ENCODE data around the gene SLC7A1.

SLC7A1 gene

GRCh38 chr13:29562786-29563438, 32.6 kb downstream of the SLC7A1 start:
- no peak for DNase-seq (ENCODE audit: low read depth in 1 of 2, low spot score in 1 of 2)

- no peak for DNase-seq (ENCODE audit: low read depth in 1 of 2, low spot score in 1 of 2)
Observed at GRCh38 chr13:29561918-29562317, 33.6 kb downstream of the SLC7A1 start.

GRCh38 chr13:29556742-29557141, 38.7 kb downstream of the SLC7A1 start:
- no peak for DNase-seq (ENCODE audit: low read depth in 1 of 2, low spot score in 1 of 2)

DNA sequence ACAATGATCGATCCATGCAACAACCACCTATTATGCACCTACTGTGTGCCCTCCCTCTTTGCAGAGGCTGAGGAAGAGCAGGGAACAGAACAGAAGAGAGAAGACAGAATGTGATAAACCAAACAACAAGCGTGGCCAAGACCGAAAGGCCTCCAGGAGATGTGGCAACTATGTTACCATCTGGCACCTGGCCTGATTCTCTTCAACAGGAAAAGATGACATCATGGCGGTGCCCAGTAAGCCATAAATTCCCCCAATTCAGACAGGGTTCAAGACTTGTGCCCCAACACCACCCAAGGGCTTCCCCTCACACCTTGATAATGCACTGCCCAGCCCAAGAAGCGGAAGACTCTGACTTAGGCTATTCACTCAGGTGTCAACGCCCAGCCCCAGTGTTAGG, 44.3 kb downstream of the SLC7A1 start:
- DNase-seq (ENCODE audit: low read depth in 1 of 2, low spot score in 1 of 2) = no peak

DNA sequence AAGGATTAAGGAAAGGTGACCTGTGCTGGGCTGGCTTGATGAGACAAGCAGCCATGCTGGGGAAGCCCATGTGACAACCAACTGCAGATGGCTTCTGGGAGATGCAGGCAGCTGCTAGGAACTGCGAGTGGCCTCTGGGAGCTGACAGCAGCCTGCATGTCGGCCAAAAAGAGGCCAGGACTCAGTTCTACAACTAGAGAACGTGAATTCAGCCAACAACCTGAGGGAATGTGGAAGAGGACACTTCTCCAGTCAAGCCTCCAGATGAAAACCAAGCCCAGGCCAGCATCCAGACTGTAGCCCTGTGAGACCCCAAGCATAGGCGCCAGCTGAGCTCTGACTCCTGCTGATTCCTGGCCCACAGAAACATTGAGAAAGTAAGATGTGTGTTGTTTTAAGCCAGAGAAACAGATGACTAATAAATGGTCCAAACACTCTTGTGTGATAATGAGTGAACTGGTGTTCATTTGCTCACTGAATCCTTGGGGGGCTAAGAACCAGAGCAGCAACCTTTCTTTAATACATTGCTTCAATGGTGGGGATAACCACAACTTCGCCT, 45.0 kb downstream of the SLC7A1 start:
- no peak for DNase-seq (ENCODE audit: low read depth in 1 of 2, low spot score in 1 of 2)

DNA sequence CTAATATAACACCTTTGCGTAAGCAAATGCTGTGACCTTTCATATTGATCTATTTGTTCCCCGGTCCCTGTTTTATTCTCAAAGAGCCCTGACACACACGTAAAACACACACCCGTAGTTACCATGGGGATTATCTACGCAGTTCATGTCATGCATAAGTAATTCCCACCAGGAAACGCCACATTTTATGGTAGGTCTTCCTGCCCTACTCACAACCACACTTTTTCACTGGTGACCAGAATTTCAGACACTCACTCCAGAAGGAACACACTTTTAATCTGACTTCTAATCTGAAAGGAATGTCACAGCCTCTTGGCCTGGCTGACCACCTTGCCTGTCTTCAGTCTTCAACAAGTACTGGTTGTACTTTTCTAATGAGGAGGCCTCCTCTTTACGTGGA, 46.8 kb downstream of the SLC7A1 start:
- no peak for DNase-seq (ENCODE audit: low read depth in 1 of 2, low spot score in 1 of 2)

- no peak for DNase-seq (ENCODE audit: low read depth in 1 of 2, low spot score in 1 of 2)
Observed at GRCh38 chr13:29547153-29547552, 48.3 kb downstream of the SLC7A1 start.

GRCh38 chr13:29546662-29547061, 48.8 kb downstream of the SLC7A1 start:
- DNase-seq (ENCODE audit: low read depth in 1 of 2, low spot score in 1 of 2) = no peak

- no peak for DNase-seq (ENCODE audit: low read depth in 1 of 2, low spot score in 1 of 2)
Observed at GRCh38 chr13:29545988-29546387, 49.5 kb downstream of the SLC7A1 start.

DNA sequence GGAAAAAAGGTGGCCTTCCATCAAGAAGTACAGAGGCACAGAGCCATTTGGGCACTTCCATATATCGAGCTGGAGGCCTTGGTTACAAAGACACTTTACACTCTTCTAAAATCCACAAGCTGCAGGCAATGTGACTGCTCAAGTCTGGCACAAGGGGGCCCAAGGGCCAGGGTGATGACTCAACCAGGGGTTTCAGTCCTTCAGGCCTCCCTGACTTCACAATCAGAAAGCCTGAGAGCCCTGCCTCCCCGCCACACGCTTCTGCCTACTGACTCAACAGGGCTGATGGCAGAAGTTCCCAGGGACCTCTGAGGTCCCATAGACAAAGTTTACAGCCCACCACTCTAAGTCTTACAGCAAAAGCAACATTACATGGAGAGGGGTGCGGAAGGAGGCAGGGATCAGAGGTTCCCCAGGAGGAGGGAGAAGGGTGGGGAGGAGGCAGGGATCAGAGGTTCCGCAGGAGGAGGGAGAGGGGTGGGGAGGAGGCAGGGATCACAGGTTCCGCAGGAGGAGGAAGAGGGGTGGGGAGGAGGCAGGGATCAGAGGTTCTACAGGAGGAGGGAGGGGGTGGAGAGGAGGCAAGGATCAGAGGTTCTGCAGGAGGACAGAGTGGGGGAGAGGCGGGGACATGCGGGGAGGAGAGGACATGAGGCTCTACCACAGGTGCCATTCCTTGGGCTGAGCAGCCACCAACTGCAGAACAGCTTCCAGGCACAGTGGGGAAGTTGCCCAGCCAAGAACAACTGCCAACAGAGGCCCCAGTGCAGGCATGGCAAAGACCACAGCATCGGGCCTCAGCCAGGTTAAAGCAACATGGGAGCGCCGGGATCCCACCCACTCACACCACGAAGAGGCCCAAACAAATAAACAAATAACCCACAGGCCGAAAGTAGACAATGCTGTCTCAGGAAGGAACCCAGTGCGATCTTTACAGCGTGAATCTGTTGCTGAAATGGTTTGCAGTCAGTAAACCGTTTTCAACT, 52.0 kb downstream of the SLC7A1 start:
- DNase-seq (ENCODE audit: low read depth in 1 of 2, low spot score in 1 of 2) = peak in 1 of 2 donors; percentile 24

DNA sequence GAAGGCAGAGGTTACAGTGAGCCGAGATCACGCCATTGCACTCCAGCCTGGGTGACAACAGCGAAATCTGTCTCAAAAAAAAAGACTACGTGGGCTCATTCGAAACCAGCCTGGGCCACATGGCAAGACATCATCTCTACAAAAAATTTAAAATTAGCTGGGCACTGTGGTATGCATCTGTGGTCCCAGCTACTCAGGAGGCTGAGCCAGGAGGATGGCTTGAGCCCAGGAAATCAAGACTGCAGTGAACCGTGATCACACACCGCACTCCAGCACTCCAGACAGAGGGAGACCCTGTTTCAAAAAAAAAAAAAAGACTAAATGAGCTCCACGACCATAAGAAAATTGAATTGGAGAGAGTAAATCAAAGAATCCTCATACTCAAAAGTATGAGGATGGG, 53.1 kb downstream of the SLC7A1 start:
- DNase-seq (ENCODE audit: low read depth in 1 of 2, low spot score in 1 of 2) = no peak

GRCh38 chr13:29541400-29541799, 54.1 kb downstream of the SLC7A1 start:
- DNase-seq (ENCODE audit: low read depth in 1 of 2, low spot score in 1 of 2) = no peak

GRCh38 chr13:29540799-29541198, 54.7 kb downstream of the SLC7A1 start:
- DNase-seq (ENCODE audit: low read depth in 1 of 2, low spot score in 1 of 2) = no peak

DNA sequence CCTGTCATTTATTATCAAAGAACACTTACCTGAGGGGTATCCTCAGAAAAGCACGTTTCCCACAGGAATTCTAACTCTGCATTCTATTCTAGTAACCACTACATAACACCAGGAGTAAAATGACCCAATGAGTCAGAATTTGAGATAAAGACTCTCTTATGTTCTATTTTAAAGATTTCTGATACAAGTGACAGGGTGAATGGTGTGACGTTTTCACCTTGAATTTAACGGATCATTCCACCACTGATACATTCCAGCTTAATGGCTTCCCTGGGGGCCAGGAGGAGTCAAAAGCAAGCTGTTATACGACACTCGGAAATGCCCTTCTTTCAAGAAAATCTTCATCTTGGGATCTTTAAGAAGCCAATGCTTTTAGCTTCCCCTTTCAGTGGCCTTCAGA, 55.2 kb downstream of the SLC7A1 start:
- DNase-seq (ENCODE audit: low read depth in 1 of 2, low spot score in 1 of 2) = no peak

- no peak for DNase-seq (ENCODE audit: low read depth in 1 of 2, low spot score in 1 of 2)
Observed at GRCh38 chr13:29539856-29540255, 55.6 kb downstream of the SLC7A1 start.

DNA sequence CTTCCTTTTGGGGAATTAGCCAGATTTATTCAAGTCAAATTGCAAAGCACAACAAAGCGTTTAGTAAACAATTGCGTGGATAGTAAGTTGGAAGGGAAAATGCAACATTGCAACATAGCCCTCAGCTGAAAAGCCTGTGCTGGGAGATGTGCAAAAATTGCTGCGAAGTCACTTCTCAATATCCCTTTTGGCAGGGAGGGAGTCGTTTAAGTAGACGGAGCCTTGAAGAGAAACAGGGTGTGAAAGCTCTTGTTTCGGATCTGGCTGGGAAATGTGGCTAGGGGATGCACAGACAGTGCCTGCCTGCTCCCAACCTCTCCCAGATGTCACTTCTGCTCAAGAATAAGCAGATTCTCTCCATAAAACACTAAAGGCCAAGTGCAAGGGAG, 56.8 kb downstream of the SLC7A1 start:
- no peak for DNase-seq (ENCODE audit: low read depth in 1 of 2, low spot score in 1 of 2)

GRCh38 chr13:29537736-29538651, 57.5 kb downstream of the SLC7A1 start:
- DNase-seq (ENCODE audit: low read depth in 1 of 2, low spot score in 1 of 2) = no peak

DNA sequence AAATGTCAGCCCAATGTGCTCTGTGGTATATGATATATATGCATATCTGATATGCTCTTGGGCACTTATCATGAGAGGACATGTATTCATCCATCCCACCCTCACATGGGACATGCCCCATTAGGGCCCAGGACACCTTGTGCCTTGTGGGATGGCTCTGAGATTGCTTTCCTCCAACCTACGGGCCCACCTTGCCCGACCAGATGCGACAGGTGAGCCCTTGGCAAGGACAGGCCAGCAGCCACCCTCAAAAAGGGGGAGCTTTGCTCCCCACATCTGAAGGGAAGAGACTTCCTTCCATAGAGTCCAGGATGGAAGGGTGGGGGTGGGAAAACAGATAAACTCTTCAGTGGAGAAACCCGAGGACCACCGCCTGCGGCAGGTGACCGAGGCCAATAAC, 58.6 kb downstream of the SLC7A1 start:
- DNase-seq (ENCODE audit: low read depth in 1 of 2, low spot score in 1 of 2) = no peak

DNA sequence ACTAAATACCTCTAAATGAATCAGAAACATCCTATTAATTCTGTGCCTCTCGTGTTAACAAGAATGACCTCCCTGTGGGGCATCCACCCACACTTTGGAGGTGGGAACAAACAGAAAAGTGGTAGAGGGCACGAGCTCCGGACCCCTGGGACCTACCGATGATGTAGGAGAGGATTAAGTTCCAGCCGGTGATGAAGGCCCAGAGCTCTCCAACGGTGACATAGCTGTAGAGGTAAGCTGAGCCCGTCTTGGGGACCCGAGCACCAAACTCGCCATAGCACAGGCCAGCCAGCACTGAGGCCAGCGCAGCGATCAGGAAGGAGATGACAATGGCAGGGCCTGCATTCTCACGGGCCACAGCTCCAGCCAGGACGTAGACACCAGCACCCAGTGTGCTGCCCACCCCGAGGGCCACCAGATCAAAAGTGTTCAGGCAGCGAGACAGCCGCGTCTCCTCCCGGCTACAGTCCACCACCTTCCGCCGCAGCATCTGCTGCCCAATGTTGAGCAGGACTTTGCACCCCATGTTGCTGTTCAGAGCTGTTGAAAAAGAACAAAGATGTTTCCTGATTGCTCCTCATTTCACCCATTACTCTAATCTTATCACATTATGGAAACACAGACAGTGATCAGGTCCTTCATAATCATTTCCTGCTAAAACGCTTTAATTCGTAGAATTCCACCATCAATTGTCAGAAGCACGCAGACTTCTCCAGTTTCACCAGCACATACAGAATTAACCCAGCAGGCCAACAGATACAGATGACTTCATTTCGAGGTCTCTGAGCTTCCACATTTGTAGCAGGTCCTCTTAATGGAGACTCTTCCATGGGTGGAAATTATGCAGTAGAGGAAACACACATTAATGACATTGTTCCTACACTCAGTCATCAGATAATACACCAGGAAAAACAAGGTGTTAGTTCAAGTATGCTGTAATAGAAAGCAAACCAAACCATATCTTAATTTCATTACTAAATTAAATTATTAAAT, 59.5 kb downstream of the SLC7A1 start:
- DNase-seq (ENCODE audit: low read depth in 1 of 2, low spot score in 1 of 2) = no peak

DNA sequence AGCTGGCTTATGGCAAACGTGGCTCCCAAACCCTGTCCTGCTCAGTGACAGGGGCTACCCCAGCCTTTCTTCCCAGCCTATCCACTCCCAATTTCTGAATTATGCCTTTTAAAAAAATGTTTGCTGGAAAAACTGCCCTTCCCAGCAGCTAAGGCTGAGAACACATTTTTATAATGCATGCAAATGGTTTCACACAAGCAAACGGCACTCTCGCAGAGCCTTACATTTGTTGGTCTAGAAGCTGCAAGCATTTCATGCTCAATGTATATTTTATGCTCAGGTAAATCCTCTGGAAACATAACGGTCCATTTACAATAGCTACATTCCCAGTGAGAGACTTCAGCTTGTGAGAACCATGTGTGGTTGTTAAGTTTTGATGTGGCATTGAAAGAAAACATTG, 61.4 kb downstream of the SLC7A1 start:
- DNase-seq (ENCODE audit: low read depth in 1 of 2, low spot score in 1 of 2) = no peak
